ENCODE measurements around the gene CRIP1.

DNA sequence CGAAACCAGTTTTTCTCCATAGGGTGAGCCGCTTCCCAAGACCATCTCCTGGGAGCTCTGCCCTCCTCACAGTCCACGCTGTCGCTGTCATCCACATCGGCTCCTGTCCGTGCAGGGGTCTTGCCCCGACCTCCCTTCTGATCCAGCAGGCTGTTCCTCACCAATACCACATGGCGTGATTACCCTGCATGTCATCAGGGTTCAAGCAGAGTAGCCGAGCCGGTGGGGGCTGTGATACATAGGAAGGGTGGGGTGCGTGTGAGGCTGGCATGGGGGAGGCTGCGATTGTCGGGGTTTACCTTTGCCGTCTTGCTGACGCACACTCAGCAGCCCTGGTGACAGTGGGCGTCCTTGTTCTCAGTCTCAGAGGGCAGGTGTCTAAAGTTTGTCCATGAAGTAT lies 21.4 kb downstream of the CRIP1 start:
- TF ChIP-seq EZH2 (IDR thresholded peaks at IDR 0.05; ENCODE audit: borderline replicate concordance, insufficient read depth, low read depth, low read length, poor library complexity, severe bottlenecking): no peak
- TF ChIP-seq CTCF (IDR thresholded peaks at IDR 0.05): no peak
